GM18951 (cell line): ENCODE data around the gene COA6.

Experiments
- POLR2A ChIP-seq: IDR thresholded peaks from 4 replicates; pipeline ENCODE4 v1.6.1; 2011; ENCODE audit warnings: mild to moderate bottlenecking; ENCODE audit not compliant: insufficient read length, insufficient read depth; ENCODE audit errors: extremely low read depth
- in situ Hi-C: fragments of 300-500 bp; cut with MboI; formaldehyde crosslinking; loops from one replicate; pipeline ENCODE4 v1.12.0; 2022; ENCODE audit warnings: low sequenced_read_pairs, mixed read lengths, inconsistent platforms; ENCODE audit not compliant: unreplicated experiment

Gene COA6, protein sequence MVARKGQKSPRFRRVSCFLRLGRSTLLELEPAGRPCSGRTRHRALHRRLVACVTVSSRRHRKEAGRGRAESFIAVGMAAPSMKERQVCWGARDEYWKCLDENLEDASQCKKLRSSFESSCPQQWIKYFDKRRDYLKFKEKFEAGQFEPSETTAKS

DNA sequence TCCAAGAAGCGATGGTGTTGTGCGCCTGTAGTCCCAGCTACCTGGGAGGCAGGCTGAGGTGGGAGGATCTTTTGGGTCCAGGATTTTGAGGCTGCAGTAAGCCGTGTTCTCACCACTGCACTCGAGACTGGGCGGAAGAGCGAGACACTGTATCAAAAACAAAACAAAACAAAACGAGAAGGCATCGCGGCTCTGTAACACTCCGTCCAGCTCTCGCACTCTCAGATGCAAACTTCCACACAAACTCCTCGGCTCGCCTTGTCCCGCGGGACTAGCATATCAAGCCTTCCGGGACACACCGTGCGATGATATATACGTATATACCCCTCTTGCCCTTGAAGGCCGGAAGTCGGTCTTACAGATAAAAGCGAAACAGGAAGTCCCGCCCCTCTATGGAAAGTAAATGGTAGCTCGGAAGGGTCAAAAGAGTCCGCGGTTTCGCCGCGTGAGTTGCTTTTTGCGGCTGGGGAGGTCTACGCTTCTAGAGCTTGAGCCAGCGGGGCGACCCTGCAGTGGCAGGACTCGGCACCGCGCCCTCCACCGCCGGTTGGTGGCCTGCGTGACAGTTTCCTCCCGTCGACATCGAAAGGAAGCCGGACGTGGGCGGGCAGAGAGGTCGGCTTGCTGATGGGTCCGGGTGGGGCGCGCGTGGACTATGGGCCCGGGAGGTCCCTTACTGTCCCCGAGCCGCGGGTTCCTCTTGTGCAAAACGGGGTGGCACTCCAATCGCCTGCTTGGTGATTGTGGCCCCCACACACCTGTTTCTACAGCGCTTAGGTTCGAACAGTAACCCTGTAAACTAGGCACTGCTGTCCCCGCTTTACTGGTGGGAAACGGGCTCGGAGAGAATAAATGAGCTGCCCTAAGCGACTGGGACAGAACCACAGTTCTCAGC is at the start of gene COA6:
Gene COA6 (plus strand): TSS at position 393 of the 895 bp plus-strand sequence. CDS start 11 bp downstream, at position 404.
- in situ Hi-C loops: no loop called here
- peak; percentile 93 for TF ChIP-seq POLR2A

DNA sequence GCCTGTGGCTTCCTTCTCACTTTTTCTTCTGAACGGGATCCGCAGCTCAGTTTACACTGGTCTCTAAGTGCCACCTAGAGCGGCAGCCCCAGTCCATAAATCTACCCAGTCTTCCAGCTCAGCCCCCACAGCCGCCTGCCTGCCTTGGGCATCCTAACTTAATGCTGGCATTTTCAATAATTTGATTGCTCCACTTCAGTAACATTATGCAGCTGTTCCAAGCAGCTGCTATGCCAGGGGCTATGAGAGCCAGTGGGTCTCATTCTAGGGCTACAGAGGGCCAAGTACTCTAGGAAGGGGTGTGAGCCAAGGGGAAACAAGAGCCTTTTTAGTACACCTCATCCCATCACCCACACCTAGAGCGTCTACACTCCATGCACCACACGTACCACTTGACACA is 48.4 kb upstream of the COA6 start:
- in situ Hi-C loops: loop anchor here (25.0 kb wide), 1 partner anchor 163 kb away; no protein-coding TSS in a partner anchor
- no peak for TF ChIP-seq POLR2A

DNA sequence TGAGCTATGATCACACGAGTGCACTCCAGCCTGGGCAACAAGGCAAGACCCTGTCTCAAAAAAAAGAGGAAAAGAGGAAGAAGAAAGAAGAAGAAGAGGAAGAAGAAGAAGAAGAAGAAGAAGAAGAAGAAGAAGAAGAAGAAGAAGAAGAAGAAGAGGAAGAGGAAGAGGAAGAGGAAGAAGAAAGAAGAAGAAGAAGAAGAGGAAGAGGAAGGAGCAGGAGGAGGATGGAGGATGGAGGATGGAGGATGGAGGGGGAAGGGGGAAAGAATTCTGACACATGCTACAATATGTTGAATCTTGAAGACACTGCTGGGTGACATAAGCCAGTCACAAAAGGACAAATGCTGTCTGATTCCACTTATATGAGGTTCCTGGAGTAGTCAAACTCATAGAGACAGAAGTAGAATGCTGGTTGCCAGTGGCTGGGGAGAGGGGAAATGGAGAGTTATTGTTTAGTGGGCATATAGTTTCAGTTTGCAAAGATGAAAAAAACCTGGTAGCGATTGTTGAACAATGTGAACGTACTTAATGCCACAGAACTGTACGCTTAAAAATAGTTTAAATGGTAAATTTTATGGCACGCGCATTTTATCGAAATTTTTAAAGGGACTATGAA is 47.3 kb upstream of the COA6 start:
- in situ Hi-C loops: no loop called here
- TF ChIP-seq POLR2A: no peak

DNA sequence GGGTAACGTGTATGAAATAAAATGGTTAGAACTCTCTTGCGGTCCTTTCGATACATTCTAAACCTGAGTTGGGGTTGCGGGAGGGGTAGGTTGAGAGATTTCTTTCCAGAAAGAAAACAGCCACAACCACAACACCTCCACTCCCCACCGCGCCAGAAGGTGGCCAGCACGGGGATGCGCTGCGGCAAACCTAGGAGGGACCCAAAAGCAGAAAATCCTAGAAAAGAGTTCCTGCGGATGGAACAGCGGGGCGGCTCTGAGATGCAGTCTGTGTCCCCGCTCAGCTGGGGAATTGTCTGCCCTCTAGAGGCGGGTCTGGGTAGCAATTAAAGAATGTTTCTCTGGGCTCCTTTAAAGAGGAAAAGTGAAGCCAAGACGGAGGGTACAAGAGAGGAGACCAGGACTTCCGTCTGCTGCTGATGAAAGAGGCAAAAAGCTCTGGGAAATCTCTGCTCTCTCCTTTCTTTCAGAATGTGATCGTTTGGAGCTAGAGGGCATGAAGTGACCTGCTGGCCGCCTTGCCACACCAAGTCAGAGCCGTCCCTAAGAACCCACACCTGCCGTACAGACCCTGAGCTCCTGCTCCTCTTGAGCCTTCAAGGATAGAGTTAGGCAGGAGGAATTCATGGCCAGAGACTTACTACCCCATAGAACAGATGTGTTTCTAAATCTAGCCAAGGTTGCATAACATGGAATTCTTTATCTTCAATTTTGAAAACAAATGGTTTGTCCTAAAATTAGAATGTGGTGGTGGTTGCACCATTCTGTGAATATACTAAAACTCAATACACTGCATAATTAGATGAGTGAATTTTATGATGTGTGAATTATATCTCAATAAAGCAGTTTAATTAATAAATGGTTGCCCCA is 46.5 kb upstream of the COA6 start:
- in situ Hi-C loops: no loop called here
- TF ChIP-seq POLR2A: no peak

DNA sequence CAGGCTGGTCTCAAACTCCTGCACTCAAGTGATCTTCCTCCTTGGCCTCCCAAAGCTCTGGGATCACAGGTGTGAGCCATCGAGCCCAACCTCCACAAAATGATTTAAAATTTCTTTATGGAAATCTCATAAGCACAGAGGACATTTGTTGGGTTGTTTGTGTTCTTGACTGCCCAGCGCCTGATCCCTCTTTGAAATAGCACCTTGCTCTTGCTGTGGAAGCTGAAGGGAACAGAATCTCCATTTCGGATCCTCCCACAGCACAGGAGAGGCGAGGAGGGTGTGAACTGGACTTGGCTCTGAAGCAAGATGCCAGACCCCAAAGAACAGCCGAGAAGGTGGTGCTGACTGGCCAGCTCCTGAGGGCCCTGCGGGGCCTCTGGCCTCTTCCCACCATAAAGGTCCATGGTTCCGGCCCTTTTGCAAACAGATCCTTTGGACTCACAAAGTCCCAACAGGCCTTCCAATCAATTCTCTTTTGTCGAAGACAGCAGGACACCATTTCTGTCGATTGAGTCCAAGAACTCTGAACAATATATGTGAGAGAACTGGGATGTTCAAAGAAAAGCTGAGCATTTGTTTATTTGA is 45.6 kb upstream of the COA6 start:
- in situ Hi-C loops: no loop called here
- TF ChIP-seq POLR2A: no peak

DNA sequence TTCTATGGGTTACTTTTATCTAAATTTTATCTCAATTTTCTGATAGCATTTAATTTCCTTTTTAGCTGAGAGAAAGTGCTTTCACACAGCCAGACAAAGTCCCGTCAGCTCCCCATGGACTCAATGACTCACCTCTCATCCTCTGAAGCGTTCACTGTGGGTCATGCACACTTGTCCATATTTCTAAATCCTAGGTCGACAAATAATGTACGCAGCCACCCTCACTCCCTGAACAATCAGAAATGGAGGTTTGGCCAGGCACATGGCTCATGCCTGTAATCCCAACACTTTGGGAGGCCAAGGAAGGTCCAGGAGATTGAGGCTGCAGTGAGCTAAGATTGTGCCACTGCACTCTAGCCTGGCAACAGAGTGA is 42.4 kb upstream of the COA6 start:
- TF ChIP-seq POLR2A: no peak
- in situ Hi-C loops: no loop called here

DNA sequence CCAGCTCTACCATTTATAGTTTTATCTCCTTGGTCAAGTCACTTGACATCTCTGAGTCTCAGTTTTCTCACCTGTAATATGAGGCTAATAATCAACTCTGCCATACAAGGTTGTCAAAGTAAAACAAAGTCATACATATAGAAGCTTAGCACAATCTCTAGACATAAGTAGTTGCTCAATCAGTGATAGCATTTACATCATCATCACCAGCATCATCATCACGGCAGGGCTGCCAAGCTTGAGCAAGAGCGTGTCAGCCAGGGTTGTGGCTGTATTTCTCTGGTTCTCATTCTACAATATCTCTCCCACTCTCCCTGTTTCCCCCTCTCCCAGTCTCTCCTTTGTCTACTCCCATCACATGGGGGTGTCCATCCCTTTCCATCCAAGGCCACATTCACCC is 41.7 kb upstream of the COA6 start:
- in situ Hi-C loops: no loop called here
- TF ChIP-seq POLR2A: no peak

DNA sequence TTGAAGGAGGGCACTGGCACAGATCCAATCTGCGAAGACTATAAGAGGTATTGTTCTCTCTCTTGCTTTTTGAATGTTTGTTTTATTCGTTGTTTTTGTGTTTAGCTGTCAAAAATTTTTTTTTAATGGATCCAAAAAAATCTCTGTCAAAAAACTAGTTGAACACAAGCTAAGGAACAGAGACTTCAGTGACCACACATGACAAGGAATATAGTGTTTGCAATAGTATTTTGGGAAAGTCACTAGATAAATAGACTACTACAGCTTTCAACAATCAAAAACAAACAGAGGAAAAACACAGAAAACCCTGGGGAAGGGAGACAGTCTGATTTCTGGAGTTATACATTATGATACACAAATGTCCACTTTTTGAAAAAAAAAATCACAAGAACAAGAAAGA is 36.9 kb upstream of the COA6 start:
- no peak for TF ChIP-seq POLR2A
- in situ Hi-C loops: no loop called here

DNA sequence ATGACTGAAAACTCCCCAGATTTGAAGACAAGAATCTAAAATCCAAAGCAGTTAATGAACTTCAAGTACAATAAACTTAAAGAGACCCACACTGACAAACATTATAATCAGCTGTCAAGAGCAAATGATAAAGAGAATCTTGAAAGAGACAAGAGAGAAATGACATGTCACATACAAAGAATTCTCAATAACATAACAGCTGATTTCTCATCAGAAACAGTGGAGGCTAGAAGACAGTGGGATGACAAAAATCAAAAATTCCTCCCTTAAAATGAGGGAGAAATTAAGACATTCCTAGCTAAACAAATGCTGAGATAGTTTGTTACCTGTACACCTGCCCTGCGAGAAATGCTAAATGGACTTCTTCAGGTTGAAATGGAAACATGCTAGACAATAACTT is 36.0 kb upstream of the COA6 start:
- in situ Hi-C loops: no loop called here

DNA sequence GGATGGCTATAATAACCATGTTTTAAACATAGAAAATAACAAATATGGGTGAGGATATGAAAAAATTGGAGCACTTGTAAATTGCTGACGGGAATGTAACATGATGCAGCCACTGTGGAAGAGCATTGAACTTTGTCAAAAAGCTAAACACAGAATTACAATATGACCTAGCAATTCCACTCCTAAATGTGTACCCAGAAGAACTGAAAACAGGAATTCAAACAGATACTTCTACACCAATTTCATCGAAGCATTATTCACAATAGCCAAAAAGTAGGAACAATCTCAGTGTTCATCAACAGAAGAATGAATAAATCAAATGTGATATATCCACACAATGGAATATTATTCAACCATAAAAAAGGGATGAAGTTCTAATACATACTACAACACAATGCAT is 32.7 kb upstream of the COA6 start:
- TF ChIP-seq POLR2A: no peak
- in situ Hi-C loops: no loop called here

More for the DNA sequence above, 36.0 kb upstream of the COA6 start:
- TF ChIP-seq POLR2A: no peak

DNA sequence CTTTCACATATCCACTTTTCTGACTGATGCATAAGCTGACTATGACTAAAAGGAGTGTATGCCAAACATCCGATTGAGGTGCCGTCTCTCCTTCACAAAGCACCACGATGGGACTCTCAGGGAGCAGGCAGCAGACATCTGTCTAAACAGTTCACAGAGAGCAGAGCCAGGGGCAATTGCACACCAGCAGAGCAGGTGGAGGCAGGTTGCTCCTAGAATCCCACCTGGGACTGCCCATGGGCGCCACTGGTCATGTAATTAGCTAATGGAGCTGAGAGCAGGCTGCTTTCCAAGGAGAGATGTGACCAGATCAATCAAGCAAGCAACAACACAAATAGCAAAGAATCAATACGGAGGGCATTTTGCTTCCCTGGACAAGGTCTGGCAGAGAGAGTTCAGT is 30.5 kb upstream of the COA6 start:
- no peak for TF ChIP-seq POLR2A
- in situ Hi-C loops: no loop called here

DNA sequence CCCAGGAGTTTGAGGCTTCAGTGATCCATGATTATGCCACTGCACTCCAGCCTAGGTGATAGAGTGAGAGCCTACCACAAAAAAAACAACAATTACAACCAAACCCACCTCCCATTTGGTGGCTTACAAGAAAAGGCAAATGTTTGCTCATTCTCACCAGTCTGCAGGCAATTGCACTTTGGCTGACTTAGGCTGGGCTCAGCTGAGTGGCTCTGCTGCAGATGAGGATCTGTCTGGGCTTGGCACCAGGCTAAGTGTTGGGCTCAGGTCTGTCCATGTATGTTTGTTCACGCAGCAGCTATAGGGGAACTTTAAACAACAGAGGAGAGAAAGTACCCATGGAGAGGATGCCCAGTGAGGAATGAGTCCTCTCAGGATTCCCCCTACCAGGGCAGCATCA is 28.0 kb upstream of the COA6 start:
- in situ Hi-C loops: no loop called here
- no peak for TF ChIP-seq POLR2A
